Motor neuron (in vitro differentiated cells): ENCODE measurements around the gene DNAH8. TPM values are rescaled to one million over a fixed set of nuclear protein-coding genes. Genes with fewer than 3 reads are reported as not detected.

Experiments
- ATAC-seq, 8 experiments: fragments of 200-7000 bp; cut with Tn5 transposase; replicated peaks in 6 of 8; 2 replicates each; pipeline ENCODE4 v1.8.0; 2021; ENCODE audit warnings: mild to moderate bottlenecking in 8 of 8, moderate library complexity in 8 of 8
- H3K27ac ChIP-seq, 2 donors: fragments of 250-450 bp; sonication (Bioruptor Pico); 2 replicates each; pipeline ENCODE4 v1.9.0; 2021; ENCODE audit warnings: antibody characterized with exemption in 2 of 2, mild to moderate bottlenecking in 2 of 2, moderate library complexity in 1 of 2
- H3K4me1 ChIP-seq, 2 donors: fragments of 250-450 bp; sonication (Bioruptor Pico); replicated peaks in 1 of 2; 2 replicates each; pipeline ENCODE4 v1.6.1; 2021; ENCODE audit warnings: antibody characterized with exemption in 2 of 2, mild to moderate bottlenecking in 2 of 2, moderate library complexity in 1 of 2
- H3K4me3 ChIP-seq, 5 donors: fragments of 250-450 bp; sonication (Bioruptor Pico); 2 replicates each; pipeline ENCODE4 v1.9.0; 2021; ENCODE audit warnings: antibody characterized with exemption in 5 of 5, mild to moderate bottlenecking in 5 of 5, moderate library complexity in 4 of 5
- WGBS, 10 experiments: fragments of 450-650 bp; shearing (Covaris generic); methylation state at CpG; one replicate each; pipeline ENCODE4 v1.0.0; 2022; 5-methylcytosine and 5-hydroxymethylcytosine counted together
- in situ Hi-C, 9 experiments: fragments of 400-800 bp; cut with MboI; loops; one replicate each; pipeline ENCODE4 v1.15.0; 2021; ENCODE audit warnings: low sequenced_read_pairs in 9 of 9, low pct_unique_long_range_greater_than_20kb in 2 of 9; ENCODE audit not compliant: unreplicated experiment in 9 of 9
- total RNA-seq, 8 experiments: library from RNA; unstranded; fragments of 300-600 nt; gene quantifications; 2 replicates each; pipeline versions ENCODE4 v1.2.3 to v1.2.4, GENCODE V29; 2022

DNAH8 gene
- total RNA-seq, 8 experiments from 2014 or later: 0.04 to 0.69 (median 0.06) TPM; not detected in 2

GRCh38 chr6:39037082-39037508 lies 322.0 kb downstream of the DNAH8 start:
- no peak overlapping the region for H3K4me3 ChIP-seq
- in situ Hi-C loops: no loop called here
- peak in 5 of 8 experiments; percentile 56 to 93 (median 60) for ATAC-seq
- H3K27ac ChIP-seq: no peak overlapping the region
- H3K4me1 ChIP-seq: peaks cover 20 to 21% of the 10 kb centered on the region in 2 donors
- 0 to 88% (median 33%) methylated on average over 1 to 2 of the region's 4 CpGs; no CpG with 5 or more reads in 4 of the 10 experiments for WGBS, 10 experiments

- ATAC-seq: peak in 5 of 8 experiments; percentile 4 to 27 (median 26)
- in situ Hi-C loops: no loop called here
- 0 to 60% methylated on average over 1 to 2 of the region's 6 CpGs; no CpG with 5 or more reads in 8 of the 10 experiments for WGBS, 10 experiments
- Histone ChIP-seq H3K27ac (no peak overlapping the region), H3K4me3 (no peak overlapping the region), H3K4me1 (peaks cover 20 to 21% of the 10 kb centered on the region in 2 donors)
Observed at GRCh38 chr6:39037707-39038106, 322.6 kb downstream of the DNAH8 start.

GRCh38 chr6:39040080-39040673 lies 325.1 kb downstream of the DNAH8 start:
- Histone ChIP-seq H3K27ac (no peak overlapping the region), H3K4me3 (no peak overlapping the region), H3K4me1 (peaks cover 20 to 21% of the 10 kb centered on the region in 2 donors)
- in situ Hi-C loops: no loop called here
- WGBS, 10 experiments: 4 to 89% (median 60%) methylated on average over 2 to 9 of the region's 10 CpGs; no CpG with 5 or more reads in 1 of the 10 experiments
- no peak for ATAC-seq

- no peak for ATAC-seq
- peaks cover 14 to 16% of the 10 kb centered on the region in 2 donors for H3K4me1 ChIP-seq
- in situ Hi-C loops: no loop called here
- H3K4me3 ChIP-seq: no peak overlapping the region
- H3K27ac ChIP-seq: no peak overlapping the region
- WGBS, 10 experiments: 0 to 100% (median 64%) methylated on average over 1 to 2 of the region's 2 CpGs; no CpG with 5 or more reads in 3 of the 10 experiments
Observed at GRCh38 chr6:39041072-39041471, 326.0 kb downstream of the DNAH8 start.

- H3K27ac ChIP-seq: no peak overlapping the region
- in situ Hi-C loops: no loop called here
- no peak for ATAC-seq
- WGBS, 10 experiments: 0 to 94% (median 80%) methylated on average over 1 to 3 of the region's 3 CpGs; no CpG with 5 or more reads in 5 of the 10 experiments
- peaks cover 0 to under 1% of the 10 kb centered on the region in 2 donors for H3K4me1 ChIP-seq
- no peak overlapping the region for H3K4me3 ChIP-seq
Observed at GRCh38 chr6:39043776-39044175, 328.7 kb downstream of the DNAH8 start.

GRCh38 chr6:39044181-39044580 lies 329.1 kb downstream of the DNAH8 start:
- H3K4me3 ChIP-seq: no peak overlapping the region
- H3K27ac ChIP-seq: no peak overlapping the region
- WGBS, 10 experiments: 33 to 92% (median 81%) methylated on average over 1 to 3 of the region's 4 CpGs; no CpG with 5 or more reads in 4 of the 10 experiments
- H3K4me1 ChIP-seq: peaks cover 0 to 5% of the 10 kb centered on the region in 2 donors
- no peak for ATAC-seq
- in situ Hi-C loops: no loop called here

GRCh38 chr6:39047434-39048327 lies 332.6 kb downstream of the DNAH8 start:
- no peak overlapping the region for H3K27ac ChIP-seq
- no peak overlapping the region for H3K4me3 ChIP-seq
- in situ Hi-C loops: no loop called here
- ATAC-seq: no peak
- peaks cover 0 to 5% of the 10 kb centered on the region in 2 donors for H3K4me1 ChIP-seq
- WGBS, 10 experiments: 40 to 89% (median 56%) methylated on average over 2 to 5 of the region's 6 CpGs; no CpG with 5 or more reads in 6 of the 10 experiments

- WGBS, 10 experiments: 16% methylated on average over 5 of the region's 74 CpGs; no CpG with 5 or more reads in 9 of the 10 experiments
- Histone ChIP-seq H3K4me1 (peaks cover 0 to 5% of the 10 kb centered on the region in 2 donors), H3K27ac (no peak within 1 kb of the TSS), H3K4me3 (peak within 1 kb of the TSS; percentile 21 to 31 (median 27))
- peak in 6 of 8 experiments; percentile 43 to 71 (median 64) for ATAC-seq
- in situ Hi-C loops: no loop called here
Observed at GRCh38 chr6:39048481-39049399, 333.6 kb downstream of the DNAH8 start, which contains the start of gene GLP1R. GLP1R (plus strand) TSS chr6:39048781; CDS start chr6:39048841, 60 bp downstream.

- Histone ChIP-seq H3K4me1 (peaks cover 0 to 5% of the 10 kb centered on the region in 2 donors), H3K27ac (no peak overlapping the region), H3K4me3 (no peak overlapping the region)
- in situ Hi-C loops: no loop called here
- ATAC-seq: no peak
- WGBS, 10 experiments: 22 to 90% (median 80%) methylated on average over 2 to 3 of the region's 9 CpGs; no CpG with 5 or more reads in 7 of the 10 experiments
Observed at GRCh38 chr6:39049575-39050283, 334.6 kb downstream of the DNAH8 start.

- WGBS, 10 experiments: 14 to 80% methylated on average over 1 to 2 of the region's 5 CpGs; no CpG with 5 or more reads in 8 of the 10 experiments
- Histone ChIP-seq H3K27ac (no peak overlapping the region), H3K4me3 (no peak overlapping the region), H3K4me1 (peaks cover 0 to 5% of the 10 kb centered on the region in 2 donors)
- in situ Hi-C loops: no loop called here
- ATAC-seq: no peak
Observed at GRCh38 chr6:39050453-39051112, 335.5 kb downstream of the DNAH8 start.

- WGBS, 10 experiments: 33 to 75% (median 67%) methylated on average over 1 to 3 of the region's 4 CpGs; no CpG with 5 or more reads in 5 of the 10 experiments
- no peak for ATAC-seq
Observed at GRCh38 chr6:39051399-39052122, 336.4 kb downstream of the DNAH8 start.

More at GRCh38 chr6:39051399-39052122, 336.4 kb downstream of the DNAH8 start:
- H3K4me1 ChIP-seq: peaks cover 0 to 5% of the 10 kb centered on the region in 2 donors
- in situ Hi-C loops: no loop called here
- H3K27ac ChIP-seq: no peak overlapping the region
- H3K4me3 ChIP-seq: no peak overlapping the region
